Brain microvascular endothelial cell (primary cell): ENCODE measurements around the gene FGFBP2.

ENCODE experiments used
- DNase-seq: peaks from one replicate; pipeline ENCODE4 v3.0.0-alpha.2; 2020
- H3K27ac ChIP-seq: fragments of 250-450 bp; sonication (Bioruptor Pico); 2 replicates; pipeline ENCODE4 v1.5.1; 2020; ENCODE audit warnings: mild to moderate bottlenecking, moderate library complexity
- H3K27me3 ChIP-seq: fragments of 250-450 bp; sonication (Bioruptor Pico); replicated peaks from 2 replicates; pipeline ENCODE4 v1.5.1; 2020; ENCODE audit warnings: mild to moderate bottlenecking
- H3K36me3 ChIP-seq: fragments of 250-450 bp; sonication (Bioruptor Pico); replicated peaks from 2 replicates; pipeline ENCODE4 v1.5.1; 2020; ENCODE audit warnings: mild to moderate bottlenecking
- H3K4me3 ChIP-seq: 2 replicates; pipeline ENCODE4 v1.5.1; 2011; ENCODE audit warnings: low read depth, mild to moderate bottlenecking, control low read depth, low read length, moderate library complexity
- CTCF ChIP-seq: IDR thresholded peaks from 2 replicates; pipeline ENCODE4 v1.5.1; 2011; ENCODE audit warnings: low read depth, mild to moderate bottlenecking, moderate library complexity, low read length, control low read depth, inconsistent platforms; ENCODE audit errors: missing control alignments
- in situ Hi-C: cut with HindIII; loops from 2 replicates; pipeline ENCODE4 v1.10.0; 2017; ENCODE audit warnings: low sequenced_read_pairs, low pct_ligation_motif_present

Gene FGFBP2

GRCh38 chr4:15934259-15934658, 28.7 kb downstream of the FGFBP2 start:
- no peaks in the 10 kb centered on the region for H3K36me3 ChIP-seq
- no peak for TF ChIP-seq CTCF
- no peak overlapping the region for H3K4me3 ChIP-seq
- DNase-seq: no peak
- H3K27ac ChIP-seq: no peak overlapping the region
- in situ Hi-C loops: no loop called here
- H3K27me3 ChIP-seq: no peaks in the 10 kb centered on the region

- Histone ChIP-seq H3K4me3 (no peak overlapping the region), H3K27ac (no peak overlapping the region), H3K27me3 (no peaks in the 10 kb centered on the region), H3K36me3 (no peaks in the 10 kb centered on the region)
- in situ Hi-C loops: no loop called here
- no peak for TF ChIP-seq CTCF
- DNase-seq: no peak
Measured at GRCh38 chr4:15931451-15932210, 31.3 kb downstream of the FGFBP2 start.

GRCh38 chr4:15930314-15930713, 32.7 kb downstream of the FGFBP2 start:
- DNase-seq: no peak
- no peaks in the 10 kb centered on the region for H3K27me3 ChIP-seq
- no peak overlapping the region for H3K4me3 ChIP-seq
- no peak overlapping the region for H3K27ac ChIP-seq
- no peaks in the 10 kb centered on the region for H3K36me3 ChIP-seq
- TF ChIP-seq CTCF: no peak
- in situ Hi-C loops: no loop called here

GRCh38 chr4:15929540-15929939, 33.4 kb downstream of the FGFBP2 start:
- no peak for DNase-seq
- Histone ChIP-seq H3K4me3 (no peak overlapping the region), H3K36me3 (no peaks in the 10 kb centered on the region), H3K27me3 (no peaks in the 10 kb centered on the region), H3K27ac (no peak overlapping the region)
- TF ChIP-seq CTCF: no peak
- in situ Hi-C loops: no loop called here

- Histone ChIP-seq H3K4me3 (no peak overlapping the region), H3K27me3 (no peaks in the 10 kb centered on the region), H3K27ac (no peak overlapping the region), H3K36me3 (no peaks in the 10 kb centered on the region)
- DNase-seq: no peak
- in situ Hi-C loops: no loop called here
- TF ChIP-seq CTCF: no peak
Measured at GRCh38 chr4:15928883-15929282, 34.1 kb downstream of the FGFBP2 start.

- Histone ChIP-seq H3K27me3 (no peaks in the 10 kb centered on the region), H3K27ac (no peak overlapping the region), H3K4me3 (no peak overlapping the region), H3K36me3 (no peaks in the 10 kb centered on the region)
- no peak for TF ChIP-seq CTCF
- in situ Hi-C loops: no loop called here
- DNase-seq: no peak
Measured at GRCh38 chr4:15926486-15926885, 36.5 kb downstream of the FGFBP2 start.
